Osteocyte (in vitro differentiated cells): ENCODE data around the gene TTC36. TPM values are rescaled to one million over a fixed set of nuclear protein-coding genes. Genes with fewer than 3 reads are reported as not detected.
A peak's percentile ranks its signal among the peaks of the same experiment; 100 is the strongest.

Source experiments
- DNase-seq: peaks from one replicate; pipeline ENCODE4 v3.0.0; 2021; ENCODE audit warnings: mixed read lengths; ENCODE audit not compliant: unreplicated experiment; ENCODE audit errors: extremely low spot score
- H3K27ac Mint-ChIP-seq: one replicate; pipeline ENCODE4 v1.8.0; 2021; ENCODE audit warnings: mild to moderate bottlenecking, mixed read lengths; ENCODE audit not compliant: unreplicated experiment
- H3K27me3 Mint-ChIP-seq: one replicate; pipeline ENCODE4 v1.8.0; 2021; ENCODE audit warnings: mixed read lengths; ENCODE audit not compliant: unreplicated experiment
- H3K36me3 Mint-ChIP-seq: one replicate; pipeline ENCODE4 v1.8.0; 2021; ENCODE audit warnings: mixed read lengths; ENCODE audit not compliant: unreplicated experiment
- H3K4me1 Mint-ChIP-seq: one replicate; pipeline ENCODE4 v1.8.0; 2021; ENCODE audit warnings: mixed read lengths; ENCODE audit not compliant: unreplicated experiment
- H3K4me3 Mint-ChIP-seq: one replicate; pipeline ENCODE4 v1.8.0; 2021; ENCODE audit warnings: mild to moderate bottlenecking, moderate library complexity, mixed read lengths; ENCODE audit not compliant: unreplicated experiment
- H3K9me3 Mint-ChIP-seq: one replicate; pipeline ENCODE4 v1.8.0; 2021; ENCODE audit warnings: mixed read lengths; ENCODE audit not compliant: unreplicated experiment
- total RNA-seq: library from RNA; stranded (reverse); gene quantifications from 2 replicates; pipeline ENCODE4 v1.2.1, GENCODE V29; 2021
- TF ChIP-seq, protein P1 (sequence below): fragments of 200-600 bp; sonication (generic); IDR thresholded peaks from 2 replicates; pipeline ENCODE4 v1.5.0; 2021; ENCODE audit warnings: antibody characterized with exemption, mild to moderate bottlenecking, moderate library complexity

TTC36 gene
- total RNA-seq, 1 donor from 2014 or later, result 1.2 TPM

DNA sequence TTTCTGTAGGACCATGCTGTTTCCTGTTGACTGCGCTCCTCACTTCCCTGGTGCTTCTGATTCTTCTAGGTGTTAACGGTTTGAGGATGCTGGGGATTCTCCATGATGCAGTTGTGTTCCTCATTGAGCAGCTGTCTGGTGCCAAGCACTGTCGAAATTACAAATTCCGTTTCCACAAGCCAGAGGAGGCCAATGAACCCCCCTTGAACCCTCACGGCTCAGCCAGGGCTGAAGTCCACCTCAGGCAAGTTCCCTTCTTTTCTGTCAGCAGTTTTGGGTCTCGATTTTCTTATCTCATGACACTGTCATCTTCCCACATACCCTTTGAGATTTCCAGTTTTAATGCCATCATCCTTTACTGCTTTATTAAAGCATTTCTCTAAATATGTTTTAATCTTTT, 7.7 kb upstream of the TTC36 start:
- H3K36me3 Mint-ChIP-seq, result peaks cover 43% of the 10 kb centered on the region
- no peaks in the 10 kb centered on the region for H3K4me1 Mint-ChIP-seq
- TF ChIP-seq, protein P1, sequence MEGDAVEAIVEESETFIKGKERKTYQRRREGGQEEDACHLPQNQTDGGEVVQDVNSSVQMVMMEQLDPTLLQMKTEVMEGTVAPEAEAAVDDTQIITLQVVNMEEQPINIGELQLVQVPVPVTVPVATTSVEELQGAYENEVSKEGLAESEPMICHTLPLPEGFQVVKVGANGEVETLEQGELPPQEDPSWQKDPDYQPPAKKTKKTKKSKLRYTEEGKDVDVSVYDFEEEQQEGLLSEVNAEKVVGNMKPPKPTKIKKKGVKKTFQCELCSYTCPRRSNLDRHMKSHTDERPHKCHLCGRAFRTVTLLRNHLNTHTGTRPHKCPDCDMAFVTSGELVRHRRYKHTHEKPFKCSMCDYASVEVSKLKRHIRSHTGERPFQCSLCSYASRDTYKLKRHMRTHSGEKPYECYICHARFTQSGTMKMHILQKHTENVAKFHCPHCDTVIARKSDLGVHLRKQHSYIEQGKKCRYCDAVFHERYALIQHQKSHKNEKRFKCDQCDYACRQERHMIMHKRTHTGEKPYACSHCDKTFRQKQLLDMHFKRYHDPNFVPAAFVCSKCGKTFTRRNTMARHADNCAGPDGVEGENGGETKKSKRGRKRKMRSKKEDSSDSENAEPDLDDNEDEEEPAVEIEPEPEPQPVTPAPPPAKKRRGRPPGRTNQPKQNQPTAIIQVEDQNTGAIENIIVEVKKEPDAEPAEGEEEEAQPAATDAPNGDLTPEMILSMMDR, result no peak
- no peak for DNase-seq
- H3K27me3 Mint-ChIP-seq, result no peaks in the 10 kb centered on the region
- H3K9me3 Mint-ChIP-seq, result no peaks in the 10 kb centered on the region
- H3K27ac Mint-ChIP-seq, result no peak overlapping the region
- no peak overlapping the region for H3K4me3 Mint-ChIP-seq

DNA sequence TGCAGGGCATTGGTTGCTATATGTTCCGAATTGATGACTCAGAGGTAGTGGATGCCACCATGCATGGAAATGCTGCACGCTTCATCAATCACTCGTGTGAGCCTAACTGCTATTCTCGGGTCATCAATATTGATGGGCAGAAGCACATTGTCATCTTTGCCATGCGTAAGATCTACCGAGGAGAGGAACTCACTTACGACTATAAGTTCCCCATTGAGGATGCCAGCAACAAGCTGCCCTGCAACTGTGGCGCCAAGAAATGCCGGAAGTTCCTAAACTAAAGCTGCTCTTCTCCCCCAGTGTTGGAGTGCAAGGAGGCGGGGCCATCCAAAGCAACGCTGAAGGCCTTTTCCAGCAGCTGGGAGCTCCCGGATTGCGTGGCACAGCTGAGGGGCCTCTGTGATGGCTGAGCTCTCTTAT, 5.4 kb upstream of the TTC36 start:
- no peaks in the 10 kb centered on the region for H3K9me3 Mint-ChIP-seq
- no peak overlapping the region for H3K27ac Mint-ChIP-seq
- H3K4me3 Mint-ChIP-seq, result no peak overlapping the region
- no peak for DNase-seq
- no peaks in the 10 kb centered on the region for H3K27me3 Mint-ChIP-seq
- no peaks in the 10 kb centered on the region for H3K4me1 Mint-ChIP-seq
- peaks cover 37% of the 10 kb centered on the region for H3K36me3 Mint-ChIP-seq
- TF ChIP-seq, protein P1, result no peak

DNA sequence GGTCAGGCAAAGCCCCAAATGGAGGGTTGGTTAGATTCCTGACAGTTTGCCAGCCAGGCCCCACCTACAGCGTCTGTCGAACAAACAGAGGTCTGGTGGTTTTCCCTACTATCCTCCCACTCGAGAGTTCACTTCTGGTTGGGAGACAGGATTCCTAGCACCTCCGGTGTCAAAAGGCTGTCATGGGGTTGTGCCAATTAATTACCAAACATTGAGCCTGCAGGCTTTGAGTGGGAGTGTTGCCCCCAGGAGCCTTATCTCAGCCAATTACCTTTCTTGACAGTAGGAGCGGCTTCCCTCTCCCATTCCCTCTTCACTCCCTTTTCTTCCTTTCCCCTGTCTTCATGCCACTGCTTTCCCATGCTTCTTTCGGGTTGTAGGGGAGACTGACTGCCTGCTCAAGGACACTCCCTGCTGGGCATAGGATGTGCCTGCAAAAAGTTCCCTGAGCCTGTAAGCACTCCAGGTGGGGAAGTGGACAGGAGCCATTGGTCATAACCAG, 4.7 kb upstream of the TTC36 start:
- Mint-ChIP-seq H3K4me3 (no peak overlapping the region), H3K9me3 (no peaks in the 10 kb centered on the region), H3K27me3 (no peaks in the 10 kb centered on the region), H3K36me3 (peaks cover 39% of the 10 kb centered on the region), H3K4me1 (no peaks in the 10 kb centered on the region), H3K27ac (no peak overlapping the region)
- DNase-seq, result no peak
- TF ChIP-seq, protein P1, result peak; percentile 36

DNA sequence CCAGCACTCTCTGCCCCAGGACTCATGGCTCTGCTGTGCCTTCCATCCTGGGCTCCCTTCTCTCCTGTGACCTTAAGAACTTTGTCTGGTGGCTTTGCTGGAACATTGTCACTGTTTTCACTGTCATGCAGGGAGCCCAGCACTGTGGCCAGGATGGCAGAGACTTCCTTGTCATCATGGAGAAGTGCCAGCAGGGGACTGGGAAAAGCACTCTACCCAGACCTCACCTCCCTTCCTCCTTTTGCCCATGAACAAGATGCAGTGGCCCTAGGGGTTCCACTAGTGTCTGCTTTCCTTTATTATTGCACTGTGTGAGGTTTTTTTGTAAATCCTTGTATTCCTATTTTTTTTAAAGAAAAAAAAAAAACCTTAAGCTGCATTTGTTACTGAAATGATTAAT, 2.9 kb upstream of the TTC36 start:
- Mint-ChIP-seq H3K4me3 (no peak overlapping the region), H3K27ac (peak overlapping the region; percentile 36), H3K27me3 (no peaks in the 10 kb centered on the region), H3K4me1 (peaks cover 4% of the 10 kb centered on the region), H3K9me3 (no peaks in the 10 kb centered on the region), H3K36me3 (peaks cover 40% of the 10 kb centered on the region)
- DNase-seq, result no peak
- TF ChIP-seq, protein P1, result no peak

DNA sequence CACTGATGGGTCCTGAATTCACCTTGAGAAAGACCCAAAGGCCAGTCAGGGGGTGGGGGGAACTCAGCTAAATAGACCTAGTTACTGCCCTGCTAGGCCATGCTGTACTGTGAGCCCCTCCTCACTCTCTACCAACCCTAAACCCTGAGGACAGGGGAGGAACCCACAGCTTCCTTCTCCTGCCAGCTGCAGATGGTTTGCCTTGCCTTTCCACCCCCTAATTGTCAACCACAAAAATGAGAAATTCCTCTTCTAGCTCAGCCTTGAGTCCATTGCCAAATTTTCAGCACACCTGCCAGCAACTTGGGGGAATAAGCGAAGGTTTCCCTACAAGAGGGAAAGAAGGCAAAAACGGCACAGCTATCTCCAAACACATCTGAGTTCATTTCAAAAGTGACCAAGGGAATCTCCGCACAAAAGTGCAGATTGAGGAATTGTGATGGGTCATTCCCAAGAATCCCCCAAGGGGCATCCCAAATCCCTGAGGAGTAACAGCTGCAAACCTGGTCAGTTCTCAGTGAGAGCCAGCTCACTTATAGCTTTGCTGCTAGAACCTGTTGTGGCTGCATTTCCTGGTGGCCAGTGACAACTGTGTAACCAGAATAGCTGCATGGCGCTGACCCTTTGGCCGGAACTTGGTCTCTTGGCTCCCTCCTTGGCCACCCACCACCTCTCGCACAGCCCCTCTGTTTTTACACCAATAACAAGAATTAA, 2.4 kb upstream of the TTC36 start:
- DNase-seq, result no peak
- TF ChIP-seq, protein P1, result no peak
- Mint-ChIP-seq H3K4me3 (no peak overlapping the region), H3K4me1 (peaks cover 9% of the 10 kb centered on the region), H3K9me3 (no peaks in the 10 kb centered on the region), H3K27ac (no peak overlapping the region), H3K27me3 (no peaks in the 10 kb centered on the region), H3K36me3 (peaks cover 35% of the 10 kb centered on the region)
